GM06990 (cell line): ENCODE data around the gene GJB4.

Experiments
- DNase-seq: peaks from one replicate; pipeline ENCODE4 v3.0.0-alpha.2; 2011; ENCODE audit not compliant: insufficient read length; ENCODE audit errors: extremely low read depth
- H3K27me3 ChIP-seq: replicated peaks from 2 replicates; pipeline ENCODE4 v1.6.0; 2011; ENCODE audit warnings: low read length; ENCODE audit not compliant: control insufficient read depth, insufficient read depth
- H3K36me3 ChIP-seq: 2 replicates; pipeline ENCODE4 v1.5.1; 2011; ENCODE audit warnings: low read length; ENCODE audit not compliant: control insufficient read depth, insufficient read depth
- H3K4me3 ChIP-seq: replicated peaks from 2 replicates; pipeline ENCODE4 v1.5.1; 2011; ENCODE audit warnings: low read depth, mild to moderate bottlenecking, control low read depth, low read length
- TF ChIP-seq, protein P1 (sequence below): IDR thresholded peaks from 2 replicates; pipeline ENCODE4 v1.5.1; 2011; ENCODE audit warnings: low read length, control low read depth, mild to moderate bottlenecking, inconsistent platforms; ENCODE audit not compliant: insufficient read depth, poor library complexity, severe bottlenecking

The GJB4 gene

DNA sequence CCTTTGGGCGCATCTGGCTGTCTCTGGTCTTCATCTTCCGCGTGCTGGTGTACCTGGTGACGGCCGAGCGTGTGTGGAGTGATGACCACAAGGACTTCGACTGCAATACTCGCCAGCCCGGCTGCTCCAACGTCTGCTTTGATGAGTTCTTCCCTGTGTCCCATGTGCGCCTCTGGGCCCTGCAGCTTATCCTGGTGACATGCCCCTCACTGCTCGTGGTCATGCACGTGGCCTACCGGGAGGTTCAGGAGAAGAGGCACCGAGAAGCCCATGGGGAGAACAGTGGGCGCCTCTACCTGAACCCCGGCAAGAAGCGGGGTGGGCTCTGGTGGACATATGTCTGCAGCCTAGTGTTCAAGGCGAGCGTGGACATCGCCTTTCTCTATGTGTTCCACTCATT, 2.2 kb upstream of the GJB4 start:
- no peak for DNase-seq
- Histone ChIP-seq H3K27me3 (no peaks in the 10 kb centered on the region; the same call in 1 of the 2 replicates), H3K4me3 (no peak overlapping the region), H3K36me3 (no peaks in the 10 kb centered on the region)
- TF ChIP-seq, protein P1, sequence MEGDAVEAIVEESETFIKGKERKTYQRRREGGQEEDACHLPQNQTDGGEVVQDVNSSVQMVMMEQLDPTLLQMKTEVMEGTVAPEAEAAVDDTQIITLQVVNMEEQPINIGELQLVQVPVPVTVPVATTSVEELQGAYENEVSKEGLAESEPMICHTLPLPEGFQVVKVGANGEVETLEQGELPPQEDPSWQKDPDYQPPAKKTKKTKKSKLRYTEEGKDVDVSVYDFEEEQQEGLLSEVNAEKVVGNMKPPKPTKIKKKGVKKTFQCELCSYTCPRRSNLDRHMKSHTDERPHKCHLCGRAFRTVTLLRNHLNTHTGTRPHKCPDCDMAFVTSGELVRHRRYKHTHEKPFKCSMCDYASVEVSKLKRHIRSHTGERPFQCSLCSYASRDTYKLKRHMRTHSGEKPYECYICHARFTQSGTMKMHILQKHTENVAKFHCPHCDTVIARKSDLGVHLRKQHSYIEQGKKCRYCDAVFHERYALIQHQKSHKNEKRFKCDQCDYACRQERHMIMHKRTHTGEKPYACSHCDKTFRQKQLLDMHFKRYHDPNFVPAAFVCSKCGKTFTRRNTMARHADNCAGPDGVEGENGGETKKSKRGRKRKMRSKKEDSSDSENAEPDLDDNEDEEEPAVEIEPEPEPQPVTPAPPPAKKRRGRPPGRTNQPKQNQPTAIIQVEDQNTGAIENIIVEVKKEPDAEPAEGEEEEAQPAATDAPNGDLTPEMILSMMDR, result no peak

DNA sequence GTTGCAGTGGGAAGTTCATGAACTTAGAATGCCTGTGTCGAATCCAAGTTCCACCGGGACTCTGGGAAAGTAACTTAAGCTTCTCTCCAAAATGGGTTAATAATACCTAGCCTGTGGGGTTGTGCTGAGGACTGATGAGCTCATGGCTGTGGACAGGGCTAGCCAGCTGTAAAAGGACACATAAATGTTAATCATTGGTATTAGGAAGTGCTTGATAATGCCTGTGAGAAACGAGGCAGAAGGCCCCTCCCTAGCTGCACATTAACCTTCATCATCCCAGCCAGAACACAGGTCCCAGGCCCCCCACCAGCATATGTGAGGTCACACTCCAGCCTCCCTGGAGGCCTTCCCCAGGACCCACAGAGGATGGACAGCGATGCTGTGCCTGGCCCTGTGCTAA, 789 bp upstream of the GJB4 start:
- peaks cover 1% of the 10 kb centered on the region for H3K27me3 ChIP-seq
- TF ChIP-seq, protein P1, result no peak
- H3K36me3 ChIP-seq, result no peaks in the 10 kb centered on the region
- DNase-seq, result no peak
- H3K4me3 ChIP-seq, result no peak overlapping the region

DNA sequence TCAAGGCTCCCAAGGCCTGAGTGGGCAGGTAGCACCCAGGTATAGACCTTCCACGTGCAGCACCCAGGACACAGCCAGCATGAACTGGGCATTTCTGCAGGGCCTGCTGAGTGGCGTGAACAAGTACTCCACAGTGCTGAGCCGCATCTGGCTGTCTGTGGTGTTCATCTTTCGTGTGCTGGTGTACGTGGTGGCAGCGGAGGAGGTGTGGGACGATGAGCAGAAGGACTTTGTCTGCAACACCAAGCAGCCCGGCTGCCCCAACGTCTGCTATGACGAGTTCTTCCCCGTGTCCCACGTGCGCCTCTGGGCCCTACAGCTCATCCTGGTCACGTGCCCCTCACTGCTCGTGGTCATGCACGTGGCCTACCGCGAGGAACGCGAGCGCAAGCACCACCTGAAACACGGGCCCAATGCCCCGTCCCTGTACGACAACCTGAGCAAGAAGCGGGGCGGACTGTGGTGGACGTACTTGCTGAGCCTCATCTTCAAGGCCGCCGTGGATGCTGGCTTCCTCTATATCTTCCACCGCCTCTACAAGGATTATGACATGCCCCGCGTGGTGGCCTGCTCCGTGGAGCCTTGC, 1.7 kb downstream of the GJB4 start:
- TF ChIP-seq, protein P1, result no peak
- Histone ChIP-seq H3K36me3 (no peaks in the 10 kb centered on the region), H3K27me3 (peaks cover 1% of the 10 kb centered on the region), H3K4me3 (no peak overlapping the region)
- DNase-seq, result no peak

DNA sequence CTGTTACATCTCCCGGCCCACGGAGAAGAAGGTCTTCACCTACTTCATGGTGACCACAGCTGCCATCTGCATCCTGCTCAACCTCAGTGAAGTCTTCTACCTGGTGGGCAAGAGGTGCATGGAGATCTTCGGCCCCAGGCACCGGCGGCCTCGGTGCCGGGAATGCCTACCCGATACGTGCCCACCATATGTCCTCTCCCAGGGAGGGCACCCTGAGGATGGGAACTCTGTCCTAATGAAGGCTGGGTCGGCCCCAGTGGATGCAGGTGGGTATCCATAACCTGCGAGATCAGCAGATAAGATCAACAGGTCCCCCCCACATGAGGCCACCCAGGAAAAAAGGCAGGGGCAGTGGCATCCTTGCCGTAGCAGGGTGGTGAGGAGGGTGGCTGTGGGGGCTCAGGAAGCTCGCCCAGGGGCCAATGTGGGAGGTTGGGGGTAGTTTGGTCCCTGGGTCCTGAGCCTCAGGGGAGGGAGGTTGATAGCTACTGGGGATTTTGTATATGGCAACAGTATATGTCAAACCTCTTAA, 2.3 kb downstream of the GJB4 start:
- peaks cover 1% of the 10 kb centered on the region for H3K27me3 ChIP-seq
- no peak for DNase-seq
- TF ChIP-seq, protein P1, result no peak
- no peaks in the 10 kb centered on the region for H3K36me3 ChIP-seq
- H3K4me3 ChIP-seq, result no peak overlapping the region

DNA sequence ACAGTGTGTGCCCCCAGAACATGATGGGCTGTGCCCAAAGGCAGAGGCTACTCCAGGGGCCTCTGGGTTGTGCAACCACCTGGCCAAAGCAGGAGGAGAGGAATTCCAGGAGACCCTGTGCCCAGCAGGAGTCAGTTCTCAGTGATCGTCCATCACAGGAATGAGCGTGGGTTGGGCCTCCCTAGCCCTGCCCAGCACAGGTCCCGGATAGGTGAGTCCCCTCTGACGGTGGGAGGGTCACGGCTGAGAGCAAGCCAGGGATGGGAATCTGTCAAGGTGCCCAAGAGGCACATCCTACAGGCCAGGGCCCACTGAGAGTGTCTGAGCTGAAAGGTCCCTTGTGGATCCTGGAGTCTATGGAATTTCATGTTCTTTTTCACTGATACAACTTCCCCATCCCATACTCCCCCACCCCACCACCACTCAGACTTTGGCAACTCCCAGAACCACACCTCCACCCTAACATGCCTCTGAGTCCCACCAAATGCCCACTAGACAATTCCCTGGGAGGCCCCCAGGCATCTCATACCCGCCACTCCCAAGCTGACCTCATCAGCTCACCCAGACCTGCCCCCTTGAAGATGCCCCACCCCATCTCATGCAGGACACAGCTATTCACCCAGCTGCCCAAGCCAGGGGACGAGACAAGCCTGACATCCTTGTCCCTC, 3.1 kb downstream of the GJB4 start:
- TF ChIP-seq, protein P1, result no peak
- no peak for DNase-seq
- H3K27me3 ChIP-seq, result peaks cover 1% of the 10 kb centered on the region
- H3K36me3 ChIP-seq, result no peaks in the 10 kb centered on the region
- H3K4me3 ChIP-seq, result no peak overlapping the region
